HEK293 (cell line): Measurements from ENCODE around the gene TMEM114.

Experiments
- CTCF ChIA-PET: fragments of 350-600 bp; formaldehyde crosslinking; extraction: SDS; loops from one replicate; lab custom pipeline; 2021; ENCODE audit warnings: antibody characterized with exemption; lab: Yijun Ruan, JAX
- POLR2A ChIA-PET: fragments of 300-600 bp; formaldehyde crosslinking; extraction: SDS; loops from one replicate; lab custom pipeline; 2020; ENCODE audit warnings: antibody characterized with exemption, inconsistent platforms; lab: Yijun Ruan, JAX
- H3K27ac ChIP-seq: fragments of 200-500 bp; sonication (Bioruptor generic); 2 replicates; pipeline ENCODE4 v1.5.1; 2014; ENCODE audit warnings: low read depth, low read length, control low read depth, inconsistent platforms; ENCODE audit errors: extremely low read depth
- H3K36me3 ChIP-seq, 2 experiments: fragments of 200-500 bp in 1 of 2; sonication (Bioruptor generic) in 1 of 2; 1 replicate in 1 of 2; 2 replicates in 1 of 2; pipeline ENCODE4 v1.5.1; 2014 to 2017; ENCODE audit warnings: inconsistent platforms in 2 of 2, low read length in 2 of 2; ENCODE audit not compliant: control insufficient read depth in 2 of 2, insufficient read depth in 1 of 2
- H3K4me1 ChIP-seq: fragments of 200-500 bp; sonication (Bioruptor generic); 2 replicates; pipeline ENCODE4 v1.5.1; 2014; ENCODE audit warnings: mild to moderate bottlenecking, low read length, inconsistent platforms; ENCODE audit not compliant: control insufficient read depth, insufficient read depth
- H3K4me3 ChIP-seq: 2 replicates; pipeline ENCODE4 v1.5.1; 2011; ENCODE audit warnings: low read depth, mild to moderate bottlenecking, control low read depth, low read length, moderate library complexity
- H3K9me3 ChIP-seq: fragments of 200-500 bp; sonication (Bioruptor generic); 2 replicates; pipeline ENCODE4 v1.5.1; 2014; ENCODE audit warnings: low read depth, low read length, inconsistent platforms; ENCODE audit not compliant: control insufficient read depth, insufficient read depth
- EGR2 ChIP-seq: fragments of 450-650 bp; formaldehyde crosslinking; IDR thresholded peaks from 2 replicates; pipeline ENCODE4 v1.5.1; 2016; ENCODE audit warnings: low read depth, missing biosample characterization, missing genetic modification characterization
- KLF16 ChIP-seq: fragments of 450-650 bp; formaldehyde crosslinking; IDR thresholded peaks from 2 replicates; pipeline ENCODE4 v1.5.1; 2017; ENCODE audit warnings: missing biosample characterization, missing genetic modification characterization
- KLF7 ChIP-seq: fragments of 450-650 bp; formaldehyde crosslinking; IDR thresholded peaks from 2 replicates; pipeline ENCODE4 v1.5.1; 2016; ENCODE audit warnings: missing biosample characterization, missing genetic modification characterization, borderline replicate concordance
- KLF9 ChIP-seq: fragments of 450-650 bp; formaldehyde crosslinking; IDR thresholded peaks from 2 replicates; pipeline ENCODE4 v1.5.1; 2016; ENCODE audit warnings: missing biosample characterization, missing genetic modification characterization, low read depth
- MYNN ChIP-seq: fragments of 450-650 bp; formaldehyde crosslinking; IDR thresholded peaks from 2 replicates; pipeline ENCODE4 v1.5.1; 2016; ENCODE audit warnings: missing biosample characterization, missing genetic modification characterization, borderline replicate concordance
- SALL2 ChIP-seq: fragments of 450-650 bp; formaldehyde crosslinking; IDR thresholded peaks from 2 replicates; pipeline ENCODE4 v1.5.0; 2017; ENCODE audit warnings: missing biosample characterization, mild to moderate bottlenecking, missing genetic modification characterization, borderline replicate concordance
- TRIM28 ChIP-seq: IDR thresholded peaks from 2 replicates; pipeline ENCODE4 v1.6.1; 2011; ENCODE audit warnings: low read length, control low read depth, borderline replicate concordance
- ZBTB10 ChIP-seq: fragments of 450-650 bp; formaldehyde crosslinking; IDR thresholded peaks from 2 replicates; pipeline ENCODE4 v1.5.1; 2016; ENCODE audit warnings: missing biosample characterization, missing genetic modification characterization
- ZBTB21 ChIP-seq: fragments of 450-650 bp; formaldehyde crosslinking; IDR thresholded peaks from 2 replicates; pipeline ENCODE4 v1.5.1; 2017; ENCODE audit warnings: missing biosample characterization, missing genetic modification characterization
- ZNF174 ChIP-seq: fragments of 450-650 bp; formaldehyde crosslinking; IDR thresholded peaks from 2 replicates; pipeline ENCODE4 v1.5.0; 2017; ENCODE audit warnings: missing biosample characterization, mild to moderate bottlenecking, missing genetic modification characterization
- ZNF2 ChIP-seq: fragments of 450-650 bp; formaldehyde crosslinking; IDR thresholded peaks from 2 replicates; pipeline ENCODE4 v1.5.1; 2016; ENCODE audit warnings: missing biosample characterization, missing genetic modification characterization
- ZNF211 ChIP-seq: fragments of 450-650 bp; formaldehyde crosslinking; IDR thresholded peaks from 2 replicates; pipeline ENCODE4 v1.5.1; 2016; ENCODE audit warnings: low read depth, missing biosample characterization, missing genetic modification characterization
- ZNF223 ChIP-seq: fragments of 450-650 bp; formaldehyde crosslinking; IDR thresholded peaks from 2 replicates; pipeline ENCODE4 v1.5.1; 2016; ENCODE audit warnings: missing biosample characterization, missing genetic modification characterization
- ZNF23 ChIP-seq: fragments of 450-650 bp; formaldehyde crosslinking; IDR thresholded peaks from 2 replicates; pipeline ENCODE4 v1.5.1; 2016; ENCODE audit warnings: missing biosample characterization, missing genetic modification characterization, borderline replicate concordance
- ZNF24 ChIP-seq: fragments of 450-650 bp; formaldehyde crosslinking; IDR thresholded peaks from 2 replicates; pipeline ENCODE4 v1.5.1; 2016; ENCODE audit warnings: missing biosample characterization, missing genetic modification characterization
- ZNF280C ChIP-seq: fragments of 450-650 bp; formaldehyde crosslinking; IDR thresholded peaks from 2 replicates; pipeline ENCODE4 v1.5.1; 2016; ENCODE audit warnings: missing biosample characterization, missing genetic modification characterization
- ZNF335 ChIP-seq: fragments of 450-650 bp; formaldehyde crosslinking; conservative IDR thresholded peaks from 2 replicates; pipeline ENCODE4 v1.5.1; 2016; ENCODE audit warnings: missing biosample characterization, missing genetic modification characterization
- ZNF366 ChIP-seq: fragments of 450-650 bp; formaldehyde crosslinking; conservative IDR thresholded peaks from 2 replicates; pipeline ENCODE4 v1.5.1; 2016; ENCODE audit warnings: missing biosample characterization, missing genetic modification characterization
- ZNF398 ChIP-seq: fragments of 450-650 bp; formaldehyde crosslinking; IDR thresholded peaks from 2 replicates; pipeline ENCODE4 v1.5.1; 2017; ENCODE audit warnings: missing biosample characterization, missing genetic modification characterization
- ZNF501 ChIP-seq: fragments of 450-650 bp; formaldehyde crosslinking; IDR thresholded peaks from 2 replicates; pipeline ENCODE4 v1.5.1; 2016; ENCODE audit warnings: missing biosample characterization, missing genetic modification characterization
- ZNF521 ChIP-seq: fragments of 450-650 bp; formaldehyde crosslinking; IDR thresholded peaks from 2 replicates; pipeline ENCODE4 v1.5.1; 2017; ENCODE audit warnings: missing biosample characterization, mild to moderate bottlenecking, missing genetic modification characterization
- ZNF621 ChIP-seq: fragments of 450-650 bp; formaldehyde crosslinking; IDR thresholded peaks from 2 replicates; pipeline ENCODE4 v1.5.1; 2017; ENCODE audit warnings: missing biosample characterization, missing genetic modification characterization
- ZNF623 ChIP-seq: fragments of 450-650 bp; formaldehyde crosslinking; IDR thresholded peaks from 2 replicates; pipeline ENCODE4 v1.5.1; 2016; ENCODE audit warnings: missing biosample characterization, missing genetic modification characterization
- ZNF843 ChIP-seq: fragments of 450-650 bp; formaldehyde crosslinking; IDR thresholded peaks from 2 replicates; pipeline ENCODE4 v1.5.1; 2016; ENCODE audit warnings: missing biosample characterization, missing genetic modification characterization
- ZSCAN16 ChIP-seq: fragments of 450-650 bp; formaldehyde crosslinking; IDR thresholded peaks from 2 replicates; pipeline ENCODE4 v1.5.1; 2016; ENCODE audit warnings: missing biosample characterization, missing genetic modification characterization

The TMEM114 gene

GRCh38 chr16:8600144-8600775 lies 9.9 kb upstream of the TMEM114 start:
- TF ChIP-seq EGR2, result peak; percentile 51
- no peak for TF ChIP-seq ZNF621
- H3K36me3 ChIP-seq, result no peaks in the 10 kb centered on the region
- no peaks in the 10 kb centered on the region for H3K4me1 ChIP-seq
- no peaks in the 10 kb centered on the region for H3K9me3 ChIP-seq
- H3K27ac ChIP-seq, result no peak overlapping the region
- no peak overlapping the region for H3K4me3 ChIP-seq
- CTCF ChIA-PET, result no interaction called here
- POLR2A ChIA-PET, result no interaction called here

- TF ChIP-seq TRIM28 (0 out of 2 replicates have a peak, but pooled peaks have one; percentile 13), ZNF521 (tag by site-specific recombination) (no peak), ZNF174 (no peak), ZNF211 (tag by site-specific recombination) (no peak)
- ChIA-PET CTCF (no interaction called here), POLR2A (no interaction called here)
- Histone ChIP-seq H3K4me3 (no peak overlapping the region), H3K4me1 (no peaks in the 10 kb centered on the region), H3K9me3 (no peaks in the 10 kb centered on the region), H3K36me3 (no peaks in the 10 kb centered on the region), H3K27ac (no peak overlapping the region)
These were observed 6.3 kb upstream of the TMEM114 start for GRCh38 chr16:8596581-8596980.

- Histone ChIP-seq H3K9me3 (no peaks in the 10 kb centered on the region), H3K4me1 (no peaks in the 10 kb centered on the region), H3K27ac (no peak overlapping the region), H3K4me3 (no peak overlapping the region), H3K36me3 (no peaks in the 10 kb centered on the region)
- ChIA-PET CTCF (interaction anchor here (0.6 kb wide), 1 partner anchor 518 kb away, joined by 3 read pairs; no protein-coding TSS in a partner anchor), POLR2A (no interaction called here)
- no peak for TF ChIP-seq ZNF23 (tag by site-specific recombination)
- no peak for TF ChIP-seq ZNF24 (tag by site-specific recombination)
- no peak for TF ChIP-seq ZNF223 (tag by site-specific recombination)
- no peak for TF ChIP-seq KLF16 (tag by site-specific recombination)
- no peak for TF ChIP-seq SALL2 (tag by site-specific recombination)
- TF ChIP-seq ZNF335 (tag by site-specific recombination), result no peak
- no peak for TF ChIP-seq ZBTB10 (tag by site-specific recombination)
- TF ChIP-seq MYNN (tag by site-specific recombination), result no peak
- no peak for TF ChIP-seq ZNF501 (tag by site-specific recombination)
- no peak for TF ChIP-seq KLF7 (tag by site-specific recombination)
- no peak for TF ChIP-seq KLF9 (tag by site-specific recombination)
- TF ChIP-seq ZNF843, result no peak
- no peak for TF ChIP-seq ZNF366 (tag by site-specific recombination)
- TF ChIP-seq ZNF398 (tag by site-specific recombination), result no peak
- no peak for TF ChIP-seq ZNF2
- TF ChIP-seq ZNF280C, result no peak
- TF ChIP-seq ZSCAN16 (tag by site-specific recombination), result no peak
- no peak for TF ChIP-seq ZNF623 (tag by site-specific recombination)
- no peak for TF ChIP-seq ZBTB21 (tag by site-specific recombination)
These were observed 5.5 kb upstream of the TMEM114 start for GRCh38 chr16:8595783-8596182.
